ENCODE data around the gene HHIPL1.

HHIPL1 gene

GRCh38 chr14:99644723-99645544 is at the start of gene HHIPL1:
Gene HHIPL1 (plus strand): TSS chr14:99645129. CDS start chr14:99645208, 79 bp downstream.
- DNase-seq (ENCODE audit: low read depth) = no peak

GRCh38 chr14:99595524-99595923 is 49.4 kb upstream of the HHIPL1 start:
- no peak for DNase-seq (ENCODE audit: low read depth)

GRCh38 chr14:99596071-99596627 is 48.8 kb upstream of the HHIPL1 start:
- DNase-seq (ENCODE audit: low read depth) = no peak

GRCh38 chr14:99596772-99597171 is 48.2 kb upstream of the HHIPL1 start:
- no peak for DNase-seq (ENCODE audit: low read depth)

- DNase-seq (ENCODE audit: low read depth) = no peak
Observed at GRCh38 chr14:99597911-99598600, 46.9 kb upstream of the HHIPL1 start.

GRCh38 chr14:99598774-99599173 is 46.2 kb upstream of the HHIPL1 start:
- DNase-seq (ENCODE audit: low read depth) = no peak

GRCh38 chr14:99599393-99599792 is 45.5 kb upstream of the HHIPL1 start:
- DNase-seq (ENCODE audit: low read depth) = no peak

GRCh38 chr14:99600232-99600888 is 44.6 kb upstream of the HHIPL1 start:
- DNase-seq (ENCODE audit: low read depth) = no peak

GRCh38 chr14:99601361-99601831 is 43.5 kb upstream of the HHIPL1 start:
- no peak for DNase-seq (ENCODE audit: low read depth)

GRCh38 chr14:99602054-99602787 is 42.7 kb upstream of the HHIPL1 start:
- DNase-seq (ENCODE audit: low read depth) = no peak

GRCh38 chr14:99602788-99603415 is 42.0 kb upstream of the HHIPL1 start:
- DNase-seq (ENCODE audit: low read depth) = no peak

GRCh38 chr14:99603471-99604277 is 41.3 kb upstream of the HHIPL1 start, which contains the start of gene CCDC85C:
Gene CCDC85C (minus strand): TSS chr14:99604207. CDS start chr14:99603959, 248 bp downstream.
- DNase-seq (ENCODE audit: low read depth) = peak; percentile 32

- peak; percentile 98 for DNase-seq (ENCODE audit: low read depth)
Observed at GRCh38 chr14:99604278-99604765, 40.6 kb upstream of the HHIPL1 start.

GRCh38 chr14:99604766-99605298 is 40.1 kb upstream of the HHIPL1 start:
- no peak for DNase-seq (ENCODE audit: low read depth)

GRCh38 chr14:99605299-99605961 is 39.5 kb upstream of the HHIPL1 start:
- DNase-seq (ENCODE audit: low read depth) = peak; percentile 72

- no peak for DNase-seq (ENCODE audit: low read depth)
Observed at GRCh38 chr14:99606359-99606758, 38.6 kb upstream of the HHIPL1 start.

GRCh38 chr14:99608591-99608990 is 36.3 kb upstream of the HHIPL1 start:
- no peak for DNase-seq (ENCODE audit: low read depth)

GRCh38 chr14:99609245-99610170 is 35.4 kb upstream of the HHIPL1 start:
- no peak for DNase-seq (ENCODE audit: low read depth)

Measured in activated T-helper 1 cell treated with Interleukin-2 at 50 U/mL for 16 hours (primary cell).